Gastrocnemius medialis (tissue), 4 donors: ENCODE measurements around the gene GLCCI1.

Experiments used
- POLR2A ChIP-seq, 2 donors: fragments of 450-650 bp; IDR thresholded peaks; one replicate each; pipeline ENCODE4 v1.6.1; 2017; ENCODE audit warnings: antibody characterized with exemption in 2 of 2, mild to moderate bottlenecking in 2 of 2, moderate library complexity in 2 of 2
- TF ChIP-seq, protein P1 (sequence below), 5 experiments: fragments of 450-650 bp in 3 of 5; fragments of 200-600 bp in 2 of 5; sonication (generic) in 2 of 5; IDR thresholded peaks in 4 of 5; conservative IDR thresholded peaks in 1 of 5; 1 replicate in 4 of 5; 2 replicates in 1 of 5; pipeline ENCODE4 v1.5.1; 2016 to 2019; ENCODE audit warnings: antibody characterized with exemption in 5 of 5, mild to moderate bottlenecking in 3 of 5, moderate library complexity in 3 of 5

GRCh38 chr7:7953806-7954205 is 14.8 kb upstream of the GLCCI1 start:
- TF ChIP-seq POLR2A (IDR thresholded peaks at IDR 0.05): no peak
- TF ChIP-seq, protein P1, sequence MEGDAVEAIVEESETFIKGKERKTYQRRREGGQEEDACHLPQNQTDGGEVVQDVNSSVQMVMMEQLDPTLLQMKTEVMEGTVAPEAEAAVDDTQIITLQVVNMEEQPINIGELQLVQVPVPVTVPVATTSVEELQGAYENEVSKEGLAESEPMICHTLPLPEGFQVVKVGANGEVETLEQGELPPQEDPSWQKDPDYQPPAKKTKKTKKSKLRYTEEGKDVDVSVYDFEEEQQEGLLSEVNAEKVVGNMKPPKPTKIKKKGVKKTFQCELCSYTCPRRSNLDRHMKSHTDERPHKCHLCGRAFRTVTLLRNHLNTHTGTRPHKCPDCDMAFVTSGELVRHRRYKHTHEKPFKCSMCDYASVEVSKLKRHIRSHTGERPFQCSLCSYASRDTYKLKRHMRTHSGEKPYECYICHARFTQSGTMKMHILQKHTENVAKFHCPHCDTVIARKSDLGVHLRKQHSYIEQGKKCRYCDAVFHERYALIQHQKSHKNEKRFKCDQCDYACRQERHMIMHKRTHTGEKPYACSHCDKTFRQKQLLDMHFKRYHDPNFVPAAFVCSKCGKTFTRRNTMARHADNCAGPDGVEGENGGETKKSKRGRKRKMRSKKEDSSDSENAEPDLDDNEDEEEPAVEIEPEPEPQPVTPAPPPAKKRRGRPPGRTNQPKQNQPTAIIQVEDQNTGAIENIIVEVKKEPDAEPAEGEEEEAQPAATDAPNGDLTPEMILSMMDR (IDR thresholded peaks at IDR 0.05 in 4 of 5, conservative IDR thresholded peaks at IDR 0.05 in 1 of 5): no peak
